MM.1S (cell line): ENCODE data around the gene RGS12.

Experiments
- CTCF ChIP-seq: fragments of 300-600 bp; sonication (generic); IDR thresholded peaks from 2 replicates; pipeline ENCODE4 v1.5.1; 2016; ENCODE audit warnings: antibody characterized with exemption, low read length, mixed read lengths
- EZH2phosphoT487 ChIP-seq: fragments of 300-600 bp; sonication (generic); IDR thresholded peaks from 2 replicates; pipeline ENCODE4 v1.6.1; 2018; ENCODE audit warnings: antibody characterized with exemption, low read length

GRCh38 chr4:3339577-3339976 is 46.8 kb downstream of the RGS12 start:
- TF ChIP-seq CTCF (no peak), EZH2phosphoT487 (no peak)
